Measurements from ENCODE around the gene CAPN6.

The CAPN6 gene

GRCh38 chrX:111244235-111244750 is 26.0 kb downstream of the CAPN6 start:
- peak; percentile 26 for DNase-seq (ENCODE audit: low read depth)
- TF ChIP-seq CTCF (conservative IDR thresholded peaks at IDR 0.05; ENCODE audit: control insufficient read depth, insufficient read depth, low read depth, low read length), result peak; percentile 54
- no peak overlapping the region for H3K4me3 ChIP-seq (ENCODE audit: control insufficient read depth, low read depth, low read length)

DNA sequence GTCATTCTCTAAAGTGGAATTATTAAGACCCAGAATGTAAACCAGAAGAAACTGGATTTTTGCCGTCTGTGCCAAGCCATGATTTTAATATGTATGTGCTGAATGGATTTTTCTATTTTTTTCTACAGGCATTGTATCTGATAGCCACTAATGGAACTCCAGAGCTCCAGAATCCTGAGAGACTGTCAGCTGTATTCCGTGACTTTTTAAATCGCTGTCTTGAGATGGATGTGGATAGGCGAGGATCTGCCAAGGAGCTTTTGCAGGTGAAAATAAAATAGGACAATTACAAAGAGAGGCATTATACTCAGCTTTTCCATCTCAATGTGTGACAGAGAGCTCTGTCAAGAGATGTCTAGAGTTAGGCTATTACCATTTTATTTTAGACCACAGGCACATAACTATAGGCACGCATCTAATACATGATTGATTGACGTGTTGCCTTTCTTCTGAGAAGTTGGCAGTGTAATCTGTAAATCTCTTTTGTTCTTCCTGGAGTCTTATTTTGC is 53.9 kb downstream of the CAPN6 start:
- TF ChIP-seq CTCF (conservative IDR thresholded peaks at IDR 0.05; ENCODE audit: control insufficient read depth, insufficient read depth, low read depth, low read length), result no peak
- DNase-seq (ENCODE audit: low read depth), result no peak
- H3K4me3 ChIP-seq (ENCODE audit: control insufficient read depth, low read depth, low read length), result no peak overlapping the region

- H3K4me3 ChIP-seq (ENCODE audit: control insufficient read depth, low read depth, low read length), result no peak overlapping the region
- no peak for TF ChIP-seq CTCF (conservative IDR thresholded peaks at IDR 0.05; ENCODE audit: control insufficient read depth, insufficient read depth, low read depth, low read length)
- DNase-seq (ENCODE audit: low read depth), result no peak
These were observed 62.4 kb downstream of the CAPN6 start for GRCh38 chrX:111207851-111208250.

DNA sequence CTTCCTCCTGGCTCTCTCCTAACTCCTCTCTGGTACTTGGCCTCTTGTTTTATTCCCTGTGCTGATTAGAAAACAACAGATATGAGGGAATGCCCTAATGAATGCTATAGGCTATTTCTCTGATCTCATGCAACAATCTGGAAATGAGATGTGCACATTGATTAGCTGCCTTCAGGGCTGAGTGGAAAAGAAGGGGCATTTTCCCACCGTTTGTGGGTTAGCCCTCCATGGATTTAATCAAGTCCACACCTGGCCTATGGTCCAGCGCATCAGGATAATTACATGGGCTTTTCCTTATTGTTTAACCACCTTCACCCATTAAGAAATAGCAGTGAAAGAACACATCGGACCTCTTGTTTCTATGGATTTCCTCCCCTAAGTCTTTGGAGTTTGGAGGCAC is 70.0 kb downstream of the CAPN6 start:
- no peak for DNase-seq (ENCODE audit: low read depth)
- H3K4me3 ChIP-seq (ENCODE audit: control insufficient read depth, low read depth, low read length), result no peak overlapping the region
- TF ChIP-seq CTCF (conservative IDR thresholded peaks at IDR 0.05; ENCODE audit: control insufficient read depth, insufficient read depth, low read depth, low read length), result no peak

DNA sequence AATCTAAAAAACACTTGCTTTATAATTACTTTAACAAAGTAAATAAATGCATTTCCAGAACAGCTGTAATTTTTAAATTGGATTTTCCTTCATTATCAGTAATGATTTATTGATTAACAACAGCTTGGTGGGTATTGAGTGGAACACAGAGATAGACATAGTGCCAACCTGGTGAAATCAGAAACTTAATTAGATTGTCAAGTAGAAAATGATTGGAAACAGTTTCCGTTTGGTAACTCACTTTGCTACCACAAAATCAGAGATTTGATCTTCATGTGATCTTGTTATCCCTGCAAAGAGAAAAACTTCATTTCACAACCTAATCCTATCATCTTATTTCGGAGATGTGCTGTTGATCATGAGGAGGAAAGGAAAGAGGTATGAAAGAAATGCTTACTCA is 70.8 kb downstream of the CAPN6 start:
- no peak overlapping the region for H3K4me3 ChIP-seq (ENCODE audit: control insufficient read depth, low read depth, low read length)
- TF ChIP-seq CTCF (conservative IDR thresholded peaks at IDR 0.05; ENCODE audit: control insufficient read depth, insufficient read depth, low read depth, low read length), result no peak
- DNase-seq (ENCODE audit: low read depth), result no peak

All from fibroblast of mammary gland (primary cell).